GM23338 (cell line): ENCODE data around the gene DPY19L3. TPM values are rescaled to one million over a fixed set of nuclear protein-coding genes. Genes with fewer than 3 reads are reported as not detected.

Source experiments
- ATAC-seq: fragments of 200-7000 bp; cut with Tn5 transposase; 3 replicates; pipeline ENCODE4 v1.9.1; 2020
- DNase-seq: peaks from one replicate; pipeline ENCODE4 v3.0.0-alpha.2; 2015; ENCODE audit warnings: low spot score
- H2AFZ ChIP-seq: fragments of 200-600 bp; sonication (generic); 2 replicates; pipeline ENCODE4 v1.8.0; 2016; ENCODE audit warnings: antibody characterized with exemption, mild to moderate bottlenecking, moderate library complexity
- H3F3A ChIP-seq: fragments of 200-600 bp; sonication (generic); replicated peaks from 2 replicates; pipeline ENCODE4 v1.8.0; 2017; ENCODE audit warnings: antibody characterized with exemption, mixed run types, low read depth
- H3K27ac ChIP-seq: fragments of 200-600 bp; sonication (generic); 2 replicates; pipeline ENCODE4 v1.6.1; 2016; ENCODE audit warnings: low read depth
- H3K27me3 ChIP-seq: fragments of 200-600 bp; sonication (generic); 2 replicates; pipeline ENCODE4 v1.8.0; 2016; ENCODE audit warnings: mild to moderate bottlenecking, mixed run types, moderate library complexity; ENCODE audit not compliant: insufficient read depth
- H3K36me3 ChIP-seq: fragments of 200-600 bp; sonication (generic); 2 replicates; pipeline ENCODE4 v1.8.0; 2016; ENCODE audit warnings: mild to moderate bottlenecking; ENCODE audit not compliant: insufficient read depth
- H3K4me1 ChIP-seq: fragments of 200-600 bp; sonication (generic); 2 replicates; pipeline ENCODE4 v1.8.0; 2016; ENCODE audit warnings: mild to moderate bottlenecking, moderate library complexity; ENCODE audit not compliant: insufficient read depth
- H3K4me2 ChIP-seq: fragments of 200-600 bp; sonication (generic); 2 replicates; pipeline ENCODE4 v1.7.1; 2017; ENCODE audit warnings: mixed run types
- H3K4me3 ChIP-seq: fragments of 200-600 bp; sonication (generic); 2 replicates; pipeline ENCODE4 v1.6.1; 2016; ENCODE audit warnings: mixed run types
- H3K79me2 ChIP-seq: fragments of 200-600 bp; sonication (generic); replicated peaks from 2 replicates; pipeline ENCODE4 v1.8.0; 2017; ENCODE audit warnings: mild to moderate bottlenecking; ENCODE audit not compliant: insufficient read depth
- H3K9me2 ChIP-seq: fragments of 200-600 bp; sonication (generic); 2 replicates; pipeline ENCODE4 v1.8.0; 2017; ENCODE audit not compliant: insufficient read depth
- H4K20me1 ChIP-seq: fragments of 200-600 bp; sonication (generic); replicated peaks from 2 replicates; pipeline ENCODE4 v1.8.0; 2017; ENCODE audit warnings: mild to moderate bottlenecking; ENCODE audit not compliant: insufficient read depth
- H3K27ac Mint-ChIP-seq: 2 replicates; pipeline ENCODE4 v1.8.0; 2020; ENCODE audit warnings: inconsistent platforms, mild to moderate bottlenecking, moderate library complexity, mixed read lengths
- H3K27me3 Mint-ChIP-seq: 3 replicates; pipeline ENCODE4 v1.8.0; 2022; ENCODE audit warnings: low read depth, mild to moderate bottlenecking, moderate library complexity, mixed read lengths, inconsistent platforms; ENCODE audit not compliant: insufficient read depth, poor library complexity
- H3K36me3 Mint-ChIP-seq: 3 replicates; pipeline ENCODE4 v1.8.0; 2021; ENCODE audit warnings: low read depth, mild to moderate bottlenecking, inconsistent platforms, moderate library complexity, mixed read lengths
- H3K4me1 Mint-ChIP-seq: 3 replicates; pipeline ENCODE4 v1.8.0; 2020; ENCODE audit warnings: mild to moderate bottlenecking, inconsistent platforms, mixed read lengths
- H3K4me3 Mint-ChIP-seq: 3 replicates; pipeline ENCODE4 v1.8.0; 2021; ENCODE audit warnings: moderate library complexity, mild to moderate bottlenecking, inconsistent platforms, mixed read lengths
- H3K9me3 Mint-ChIP-seq: 3 replicates; pipeline ENCODE4 v1.8.0; 2020; ENCODE audit warnings: moderate library complexity, mild to moderate bottlenecking, inconsistent platforms, mixed read lengths
- CREB1 ChIP-seq: fragments of 250-450 bp; sonication (Bioruptor Pico); IDR thresholded peaks from 2 replicates; pipeline ENCODE4 v1.5.0; 2020; ENCODE audit warnings: low read depth, mild to moderate bottlenecking, moderate library complexity
- EZH2 ChIP-seq: fragments of 200-600 bp; sonication (generic); IDR thresholded peaks from one replicate; pipeline ENCODE4 v1.8.0; 2017; ENCODE audit warnings: antibody characterized with exemption, mild to moderate bottlenecking, low read depth; ENCODE audit not compliant: unreplicated experiment
- EZH2phosphoT487 ChIP-seq: fragments of 200-600 bp; sonication (generic); IDR thresholded peaks from one replicate; pipeline ENCODE4 v1.8.1; 2018; ENCODE audit warnings: antibody characterized with exemption; ENCODE audit not compliant: unreplicated experiment
- JUNB ChIP-seq: IDR thresholded peaks from one replicate; pipeline ENCODE4 v1.6.1; 2016; ENCODE audit warnings: antibody characterized with exemption; ENCODE audit not compliant: unreplicated experiment
- NANOG ChIP-seq: IDR thresholded peaks from 2 replicates; pipeline ENCODE4 v1.6.1; 2016; ENCODE audit warnings: antibody characterized with exemption, borderline replicate concordance
- POLR2AphosphoS5 ChIP-seq: IDR thresholded peaks from 2 replicates; pipeline ENCODE4 v1.6.1; 2016; ENCODE audit warnings: antibody characterized with exemption, low read depth
- STAT1 ChIP-seq: IDR thresholded peaks from one replicate; pipeline ENCODE4 v1.6.1; 2016; ENCODE audit warnings: antibody characterized with exemption; ENCODE audit not compliant: unreplicated experiment
- ZNF114 ChIP-seq: fragments of 250-450 bp; sonication (Bioruptor Pico); IDR thresholded peaks from 2 replicates; pipeline ENCODE4 v1.5.0; 2020; ENCODE audit warnings: mild to moderate bottlenecking, moderate library complexity
- ZNF331 ChIP-seq: fragments of 250-450 bp; sonication (Bioruptor Pico); IDR thresholded peaks from 2 replicates; pipeline ENCODE4 v1.5.0; 2020; ENCODE audit warnings: low read depth, mild to moderate bottlenecking, moderate library complexity
- polyA plus RNA-seq: library from polyadenylated mRNA; unstranded; fragments of >200 nt; fragmentation: Nextera tagmentation; extraction: Ambion mirVana; gene quantifications from 2 replicates; pipeline ENCODE4 v1.2.1, GENCODE V29; 2016
- total RNA-seq: library from RNA; depleted of rRNA; stranded (reverse); fragments of >200 nt; shearing (Covaris generic); gene quantifications from 2 replicates; pipeline ENCODE4 v1.2.3, GENCODE V29; 2014
- TF ChIP-seq, protein P1 (sequence below): fragments of 250-450 bp; sonication (Bioruptor Pico); IDR thresholded peaks from 2 replicates; pipeline ENCODE4 v1.5.0; 2020; ENCODE audit warnings: mild to moderate bottlenecking, moderate library complexity
- TF ChIP-seq, protein P2 (sequence below): IDR thresholded peaks from 2 replicates; pipeline ENCODE4 v1.6.1; 2016; ENCODE audit warnings: antibody characterized with exemption
- TF ChIP-seq, protein P3 (sequence below), 2 experiments: fragments of 200-600 bp in 1 of 2; sonication (generic) in 1 of 2; conservative IDR thresholded peaks; 2 replicates each; pipeline versions ENCODE4 v1.5.1 to v1.6.1; 2016 to 2017; ENCODE audit warnings: antibody characterized with exemption in 2 of 2, low read depth in 2 of 2, mild to moderate bottlenecking in 2 of 2, moderate library complexity in 1 of 2

Gene DPY19L3
- total and polyA plus RNA-seq, 2 experiments from 2014 or later, result 13.5 to 46.6 TPM

DNA sequence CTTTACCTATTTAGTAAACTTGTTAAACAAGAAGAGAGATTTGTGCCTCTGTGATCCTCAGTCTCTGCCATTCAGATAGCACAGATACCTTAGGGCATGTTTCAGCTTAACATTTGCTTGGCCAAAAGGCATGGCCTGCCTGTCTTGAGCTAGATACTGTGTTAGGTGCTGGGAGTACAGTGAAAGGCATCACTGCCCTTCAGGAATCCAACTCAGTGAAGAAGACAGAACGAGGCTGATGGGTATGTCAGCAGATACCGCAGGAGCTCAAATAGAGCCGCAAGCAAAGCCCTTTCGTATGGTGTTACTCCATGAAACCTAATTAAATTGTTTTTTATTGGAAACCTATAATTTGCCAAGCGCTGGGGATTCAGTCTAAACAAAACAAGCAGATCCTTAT lies 47.2 kb upstream of the DPY19L3 start:
- no peaks in the 10 kb centered on the region for H3K4me1 ChIP-seq
- no peak for DNase-seq
- no peak overlapping the region for H2AFZ ChIP-seq
- H3K4me2 ChIP-seq, result no peak overlapping the region
- Mint-ChIP-seq H3K36me3 (peaks cover 73% of the 10 kb centered on the region), H3K27me3 (no peaks in the 10 kb centered on the region), H3K9me3 (no peaks in the 10 kb centered on the region), H3K27ac (no peak overlapping the region), H3K4me1 (no peaks in the 10 kb centered on the region), H3K4me3 (no peak overlapping the region)
- H3K27ac ChIP-seq, result no peak overlapping the region
- H3K9me2 ChIP-seq, result no peaks in the 10 kb centered on the region
- no peak overlapping the region for H3K4me3 ChIP-seq
- H3K27me3 ChIP-seq, result no peaks in the 10 kb centered on the region
- peaks cover 60% of the 10 kb centered on the region for H3K36me3 ChIP-seq
- peaks cover 53% of the 10 kb centered on the region for H3K79me2 ChIP-seq
- H4K20me1 ChIP-seq, result peaks cover 29% of the 10 kb centered on the region
- no peak for ATAC-seq
- 0 out of 2 replicates have a peak, but pooled peaks cover 5% of the 10 kb centered on the region for H3F3A ChIP-seq
- no peak for TF ChIP-seq STAT1
- TF ChIP-seq EZH2phosphoT487, result no peak
- TF ChIP-seq, protein P1, sequence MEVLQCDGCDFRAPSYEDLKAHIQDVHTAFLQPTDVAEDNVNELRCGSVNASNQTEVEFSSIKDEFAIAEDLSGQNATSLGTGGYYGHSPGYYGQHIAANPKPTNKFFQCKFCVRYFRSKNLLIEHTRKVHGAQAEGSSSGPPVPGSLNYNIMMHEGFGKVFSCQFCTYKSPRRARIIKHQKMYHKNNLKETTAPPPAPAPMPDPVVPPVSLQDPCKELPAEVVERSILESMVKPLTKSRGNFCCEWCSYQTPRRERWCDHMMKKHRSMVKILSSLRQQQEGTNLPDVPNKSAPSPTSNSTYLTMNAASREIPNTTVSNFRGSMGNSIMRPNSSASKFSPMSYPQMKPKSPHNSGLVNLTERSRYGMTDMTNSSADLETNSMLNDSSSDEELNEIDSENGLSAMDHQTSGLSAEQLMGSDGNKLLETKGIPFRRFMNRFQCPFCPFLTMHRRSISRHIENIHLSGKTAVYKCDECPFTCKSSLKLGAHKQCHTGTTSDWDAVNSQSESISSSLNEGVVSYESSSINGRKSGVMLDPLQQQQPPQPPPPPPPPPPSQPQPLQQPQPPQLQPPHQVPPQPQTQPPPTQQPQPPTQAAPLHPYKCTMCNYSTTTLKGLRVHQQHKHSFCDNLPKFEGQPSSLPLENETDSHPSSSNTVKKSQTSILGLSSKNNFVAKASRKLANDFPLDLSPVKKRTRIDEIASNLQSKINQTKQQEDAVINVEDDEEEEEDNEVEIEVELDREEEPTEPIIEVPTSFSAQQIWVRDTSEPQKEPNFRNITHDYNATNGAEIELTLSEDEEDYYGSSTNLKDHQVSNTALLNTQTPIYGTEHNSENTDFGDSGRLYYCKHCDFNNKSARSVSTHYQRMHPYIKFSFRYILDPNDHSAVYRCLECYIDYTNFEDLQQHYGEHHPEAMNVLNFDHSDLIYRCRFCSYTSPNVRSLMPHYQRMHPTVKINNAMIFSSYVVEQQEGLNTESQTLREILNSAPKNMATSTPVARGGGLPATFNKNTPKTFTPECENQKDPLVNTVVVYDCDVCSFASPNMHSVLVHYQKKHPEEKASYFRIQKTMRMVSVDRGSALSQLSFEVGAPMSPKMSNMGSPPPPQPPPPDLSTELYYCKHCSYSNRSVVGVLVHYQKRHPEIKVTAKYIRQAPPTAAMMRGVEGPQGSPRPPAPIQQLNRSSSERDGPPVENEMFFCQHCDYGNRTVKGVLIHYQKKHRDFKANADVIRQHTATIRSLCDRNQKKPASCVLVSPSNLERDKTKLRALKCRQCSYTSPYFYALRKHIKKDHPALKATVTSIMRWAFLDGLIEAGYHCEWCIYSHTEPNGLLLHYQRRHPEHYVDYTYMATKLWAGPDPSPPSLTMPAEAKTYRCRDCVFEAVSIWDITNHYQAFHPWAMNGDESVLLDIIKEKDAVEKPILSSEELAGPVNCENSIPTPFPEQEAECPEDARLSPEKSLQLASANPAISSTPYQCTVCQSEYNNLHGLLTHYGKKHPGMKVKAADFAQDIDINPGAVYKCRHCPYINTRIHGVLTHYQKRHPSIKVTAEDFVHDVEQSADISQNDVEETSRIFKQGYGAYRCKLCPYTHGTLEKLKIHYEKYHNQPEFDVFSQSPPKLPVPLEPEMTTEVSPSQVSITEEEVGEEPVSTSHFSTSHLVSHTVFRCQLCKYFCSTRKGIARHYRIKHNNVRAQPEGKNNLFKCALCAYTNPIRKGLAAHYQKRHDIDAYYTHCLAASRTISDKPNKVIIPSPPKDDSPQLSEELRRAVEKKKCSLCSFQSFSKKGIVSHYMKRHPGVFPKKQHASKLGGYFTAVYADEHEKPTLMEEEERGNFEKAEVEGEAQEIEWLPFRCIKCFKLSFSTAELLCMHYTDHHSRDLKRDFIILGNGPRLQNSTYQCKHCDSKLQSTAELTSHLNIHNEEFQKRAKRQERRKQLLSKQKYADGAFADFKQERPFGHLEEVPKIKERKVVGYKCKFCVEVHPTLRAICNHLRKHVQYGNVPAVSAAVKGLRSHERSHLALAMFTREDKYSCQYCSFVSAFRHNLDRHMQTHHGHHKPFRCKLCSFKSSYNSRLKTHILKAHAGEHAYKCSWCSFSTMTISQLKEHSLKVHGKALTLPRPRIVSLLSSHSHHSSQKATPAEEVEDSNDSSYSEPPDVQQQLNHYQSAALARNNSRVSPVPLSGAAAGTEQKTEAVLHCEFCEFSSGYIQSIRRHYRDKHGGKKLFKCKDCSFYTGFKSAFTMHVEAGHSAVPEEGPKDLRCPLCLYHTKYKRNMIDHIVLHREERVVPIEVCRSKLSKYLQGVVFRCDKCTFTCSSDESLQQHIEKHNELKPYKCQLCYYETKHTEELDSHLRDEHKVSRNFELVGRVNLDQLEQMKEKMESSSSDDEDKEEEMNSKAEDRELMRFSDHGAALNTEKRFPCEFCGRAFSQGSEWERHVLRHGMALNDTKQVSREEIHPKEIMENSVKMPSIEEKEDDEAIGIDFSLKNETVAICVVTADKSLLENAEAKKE, result no peak
- TF ChIP-seq POLR2AphosphoS5, result no peak
- TF ChIP-seq CREB1 (CRISPR knock-in tag), result no peak
- no peak for TF ChIP-seq ZNF331
- TF ChIP-seq, protein P2, sequence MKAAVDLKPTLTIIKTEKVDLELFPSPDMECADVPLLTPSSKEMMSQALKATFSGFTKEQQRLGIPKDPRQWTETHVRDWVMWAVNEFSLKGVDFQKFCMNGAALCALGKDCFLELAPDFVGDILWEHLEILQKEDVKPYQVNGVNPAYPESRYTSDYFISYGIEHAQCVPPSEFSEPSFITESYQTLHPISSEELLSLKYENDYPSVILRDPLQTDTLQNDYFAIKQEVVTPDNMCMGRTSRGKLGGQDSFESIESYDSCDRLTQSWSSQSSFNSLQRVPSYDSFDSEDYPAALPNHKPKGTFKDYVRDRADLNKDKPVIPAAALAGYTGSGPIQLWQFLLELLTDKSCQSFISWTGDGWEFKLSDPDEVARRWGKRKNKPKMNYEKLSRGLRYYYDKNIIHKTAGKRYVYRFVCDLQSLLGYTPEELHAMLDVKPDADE, result no peak
- TF ChIP-seq JUNB, result no peak
- TF ChIP-seq, protein P3, sequence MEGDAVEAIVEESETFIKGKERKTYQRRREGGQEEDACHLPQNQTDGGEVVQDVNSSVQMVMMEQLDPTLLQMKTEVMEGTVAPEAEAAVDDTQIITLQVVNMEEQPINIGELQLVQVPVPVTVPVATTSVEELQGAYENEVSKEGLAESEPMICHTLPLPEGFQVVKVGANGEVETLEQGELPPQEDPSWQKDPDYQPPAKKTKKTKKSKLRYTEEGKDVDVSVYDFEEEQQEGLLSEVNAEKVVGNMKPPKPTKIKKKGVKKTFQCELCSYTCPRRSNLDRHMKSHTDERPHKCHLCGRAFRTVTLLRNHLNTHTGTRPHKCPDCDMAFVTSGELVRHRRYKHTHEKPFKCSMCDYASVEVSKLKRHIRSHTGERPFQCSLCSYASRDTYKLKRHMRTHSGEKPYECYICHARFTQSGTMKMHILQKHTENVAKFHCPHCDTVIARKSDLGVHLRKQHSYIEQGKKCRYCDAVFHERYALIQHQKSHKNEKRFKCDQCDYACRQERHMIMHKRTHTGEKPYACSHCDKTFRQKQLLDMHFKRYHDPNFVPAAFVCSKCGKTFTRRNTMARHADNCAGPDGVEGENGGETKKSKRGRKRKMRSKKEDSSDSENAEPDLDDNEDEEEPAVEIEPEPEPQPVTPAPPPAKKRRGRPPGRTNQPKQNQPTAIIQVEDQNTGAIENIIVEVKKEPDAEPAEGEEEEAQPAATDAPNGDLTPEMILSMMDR (conservative IDR thresholded peaks at IDR 0.05; ENCODE audit: low read depth in 2 of 2), result no peak
- no peak for TF ChIP-seq EZH2
- no peak for TF ChIP-seq NANOG
- TF ChIP-seq ZNF114 (CRISPR knock-in tag), result no peak
